GM18505 (cell line): Measurements from ENCODE around the gene COQ2.
"Not testable (repeated sequence)": the region's sequence is repeated elsewhere in the genome, so short reads cannot be mapped to it uniquely, and the experiment has no call there.

ENCODE experiments used
- ATAC-seq: cut with Tn5 transposase; IDR thresholded peaks from one replicate; pipeline ENCODE4 v1.9.1; 2021; ENCODE audit not compliant: unreplicated experiment
- POLR2A ChIP-seq: IDR thresholded peaks from 4 replicates; pipeline ENCODE4 v1.6.1; 2011; ENCODE audit warnings: borderline replicate concordance; ENCODE audit not compliant: insufficient read depth, insufficient read length; ENCODE audit errors: extremely low read depth

Gene COQ2, protein sequence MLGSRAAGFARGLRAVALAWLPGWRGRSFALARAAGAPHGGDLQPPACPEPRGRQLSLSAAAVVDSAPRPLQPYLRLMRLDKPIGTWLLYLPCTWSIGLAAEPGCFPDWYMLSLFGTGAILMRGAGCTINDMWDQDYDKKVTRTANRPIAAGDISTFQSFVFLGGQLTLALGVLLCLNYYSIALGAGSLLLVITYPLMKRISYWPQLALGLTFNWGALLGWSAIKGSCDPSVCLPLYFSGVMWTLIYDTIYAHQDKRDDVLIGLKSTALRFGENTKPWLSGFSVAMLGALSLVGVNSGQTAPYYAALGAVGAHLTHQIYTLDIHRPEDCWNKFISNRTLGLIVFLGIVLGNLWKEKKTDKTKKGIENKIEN

DNA sequence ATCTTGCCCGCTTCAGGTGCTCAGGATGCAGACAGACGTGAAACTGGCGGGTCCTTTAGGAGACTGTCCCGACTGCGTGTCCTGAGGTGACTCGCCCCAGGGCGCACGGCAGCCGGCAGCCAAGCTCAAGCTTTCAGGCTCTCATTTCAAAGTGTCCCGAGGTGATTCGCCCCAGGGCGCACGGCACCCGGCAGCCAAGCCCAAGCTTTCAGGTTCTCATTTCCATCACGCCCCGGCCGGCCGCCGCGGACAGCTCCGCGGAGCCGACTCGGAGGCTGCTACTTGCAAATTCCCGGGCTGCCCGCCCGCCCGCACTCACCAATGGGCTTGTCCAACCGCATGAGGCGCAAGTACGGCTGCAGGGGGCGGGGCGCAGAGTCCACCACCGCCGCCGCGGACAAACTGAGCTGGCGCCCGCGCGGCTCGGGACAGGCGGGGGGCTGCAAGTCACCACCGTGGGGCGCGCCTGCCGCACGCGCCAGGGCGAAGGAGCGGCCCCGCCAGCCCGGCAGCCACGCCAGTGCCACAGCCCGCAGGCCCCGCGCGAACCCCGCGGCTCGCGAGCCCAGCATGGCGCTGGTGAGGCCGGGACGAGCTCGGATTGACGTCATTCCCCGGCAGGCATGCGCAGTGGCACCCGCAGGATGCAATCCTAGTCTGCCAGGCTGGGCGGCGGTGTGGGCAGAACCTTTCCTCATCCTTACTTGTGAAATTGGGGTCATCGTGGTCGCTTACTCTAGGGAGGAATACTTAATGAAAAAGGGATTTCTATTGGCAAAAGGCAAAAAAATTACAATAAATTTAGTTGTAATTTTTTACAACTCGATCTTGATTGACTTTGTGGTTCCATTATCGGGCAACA is at the start of gene COQ2:
TSS of gene COQ2 (minus strand) at position 606 of the 862 bp plus-strand sequence. CDS start at position 572, 34 bp downstream.
- TF ChIP-seq POLR2A: peak; percentile 87
- peak; percentile 85 for ATAC-seq

- no peak for TF ChIP-seq POLR2A
- no peak for ATAC-seq
Observed at GRCh38 chr4:83331956-83332355, 47.4 kb upstream of the COQ2 start.

GRCh38 chr4:83329521-83330110 is 45.0 kb upstream of the COQ2 start:
- no peak for TF ChIP-seq POLR2A
- ATAC-seq: no peak

- no peak for TF ChIP-seq POLR2A
- ATAC-seq: no peak
Observed at GRCh38 chr4:83328521-83329187, 44.1 kb upstream of the COQ2 start.

DNA sequence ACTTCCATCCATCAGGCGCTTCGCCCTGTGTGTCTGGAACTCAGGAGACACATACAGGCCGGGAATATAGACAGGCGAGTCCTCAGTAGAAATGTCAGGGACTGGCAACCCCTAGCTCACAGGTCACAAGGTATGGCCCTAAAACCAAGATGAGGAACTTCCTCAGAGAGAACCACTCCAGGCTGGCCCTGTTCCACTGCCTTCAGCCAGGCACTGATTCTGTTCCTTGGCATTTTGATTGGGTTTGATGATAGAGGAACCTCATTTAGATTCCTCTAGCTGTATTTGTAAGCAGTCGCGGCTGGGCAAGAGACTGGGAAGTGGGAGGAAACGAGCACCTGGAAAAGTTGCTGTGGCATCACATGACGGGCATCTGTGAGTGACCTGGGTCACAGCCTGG is 41.9 kb upstream of the COQ2 start:
- no peak for ATAC-seq
- TF ChIP-seq POLR2A: no peak

GRCh38 chr4:83325306-83325705 is 40.7 kb upstream of the COQ2 start:
- not testable (repeated sequence) for ATAC-seq

- TF ChIP-seq POLR2A: no peak
- ATAC-seq: no peak
Observed at GRCh38 chr4:83323136-83323535, 38.5 kb upstream of the COQ2 start.

GRCh38 chr4:83320548-83320947 is 36.0 kb upstream of the COQ2 start:
- no peak for ATAC-seq

GRCh38 chr4:83318666-83319065 is 34.1 kb upstream of the COQ2 start:
- no peak for ATAC-seq
- TF ChIP-seq POLR2A: no peak

More at GRCh38 chr4:83320548-83320947, 36.0 kb upstream of the COQ2 start:
- no peak for TF ChIP-seq POLR2A

- ATAC-seq: no peak
- TF ChIP-seq POLR2A: no peak
Observed at GRCh38 chr4:83317671-83318070, 33.1 kb upstream of the COQ2 start.

- no peak for TF ChIP-seq POLR2A
- ATAC-seq: no peak
Observed at GRCh38 chr4:83316459-83317165, 32.0 kb upstream of the COQ2 start.

- no peak for ATAC-seq
- TF ChIP-seq POLR2A: no peak
Observed at GRCh38 chr4:83315341-83315870, 30.8 kb upstream of the COQ2 start.
